NK-92 treated with Interleukin-12 subunit alpha and Interleukin-12 subunit beta, amount 100 ng/mL, for 24 hours (cell line): ENCODE data around the gene CEP44.
"Not testable (repeated sequence)": the region's sequence is repeated elsewhere in the genome, so short reads cannot be mapped to it uniquely, and the experiment has no call there.

Source experiments
- DNase-seq: peaks from one replicate; lab custom pipeline; 2025; lab: John Stamatoyannopoulos, UW

CEP44 gene

DNA sequence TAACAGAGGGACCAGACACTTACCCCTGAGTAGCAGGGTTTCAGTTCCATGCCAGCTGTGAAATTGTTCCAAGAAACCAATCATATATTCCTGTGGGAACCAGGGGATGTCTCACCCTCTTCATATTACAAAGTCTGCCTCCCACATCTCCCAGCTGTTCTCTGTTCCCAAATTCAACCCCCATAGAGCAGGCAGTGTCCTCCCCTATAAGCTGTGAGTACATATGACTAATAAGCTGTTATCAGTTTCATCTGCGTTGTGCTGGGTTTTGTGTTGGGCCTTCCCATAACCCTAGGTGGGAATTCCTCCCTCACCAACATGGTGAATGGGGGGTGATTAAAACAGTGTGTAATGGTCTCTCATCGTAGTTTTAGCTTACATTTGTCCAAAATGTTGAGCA, 41.0 kb downstream of the CEP44 start:
- no peak for DNase-seq

DNA sequence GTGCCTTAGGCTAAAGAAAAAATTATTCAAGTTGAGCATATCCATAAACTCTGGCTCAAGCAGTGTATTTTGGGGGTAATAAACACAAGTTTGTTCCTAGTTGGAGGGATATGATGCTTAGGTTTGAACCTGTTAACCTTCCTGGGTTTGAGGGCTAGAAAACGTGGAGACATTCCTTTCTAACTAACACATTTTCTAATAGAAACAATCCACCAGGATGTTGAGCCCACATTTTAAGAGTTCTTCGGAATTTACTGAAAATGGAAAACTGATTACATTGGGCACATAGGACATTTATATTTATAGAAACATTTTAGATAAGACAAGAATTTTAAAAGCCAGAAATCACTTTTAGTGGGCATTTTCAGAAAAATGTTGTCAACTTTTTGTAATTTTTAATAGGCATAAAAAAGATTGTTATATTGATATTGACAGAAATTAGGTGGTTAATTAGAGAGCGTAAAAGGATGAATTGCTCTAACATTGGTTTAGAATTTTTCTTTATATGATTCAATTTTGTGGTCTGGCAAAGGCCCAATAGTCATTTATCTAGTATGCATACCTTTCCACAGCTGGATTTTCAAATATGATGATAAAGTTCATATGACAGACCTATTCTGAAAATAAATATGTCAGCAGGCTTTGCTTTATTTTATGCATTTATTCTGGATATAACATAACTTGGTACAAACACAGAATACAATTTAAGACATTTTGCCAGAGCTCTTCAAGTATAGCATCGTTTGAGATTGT, 49.2 kb downstream of the CEP44 start:
- DNase-seq: no peak

DNA sequence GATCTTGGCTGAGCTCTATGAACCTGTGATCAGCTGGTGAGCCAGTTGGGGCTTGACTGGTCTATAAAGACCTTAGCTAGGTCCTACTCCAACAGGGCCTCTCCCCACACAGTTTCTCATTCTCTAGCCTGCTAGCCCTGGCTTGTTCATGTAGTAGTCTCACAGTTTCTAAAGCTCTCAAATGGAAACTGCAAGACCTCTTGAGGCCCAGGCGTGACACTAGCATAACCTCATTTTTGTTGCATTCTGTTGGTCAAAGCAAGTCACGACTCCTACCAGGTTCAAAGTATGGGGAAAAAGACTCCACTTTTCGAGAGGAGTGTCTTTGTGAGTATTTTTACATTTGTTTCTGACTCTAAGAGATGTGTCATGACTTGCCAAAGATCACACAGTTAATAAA, 50.9 kb downstream of the CEP44 start:
- no peak for DNase-seq

DNA sequence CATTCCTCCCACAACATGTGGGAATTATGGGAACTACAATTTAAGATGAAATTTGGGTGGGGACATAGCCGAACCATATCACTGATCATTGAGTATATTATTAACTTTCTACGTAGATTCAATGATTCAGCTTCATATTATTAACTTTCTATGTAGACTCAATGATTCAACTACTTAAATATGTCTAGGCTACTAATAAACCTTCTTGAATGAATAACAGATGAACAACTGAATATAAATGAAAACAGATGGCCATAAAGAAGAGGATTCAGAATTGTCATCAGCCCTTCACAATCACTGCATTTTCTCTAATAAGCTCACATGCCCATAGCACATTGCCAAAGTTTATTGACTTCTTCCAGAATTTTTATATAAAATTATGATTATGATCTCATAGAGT, 57.0 kb downstream of the CEP44 start:
- DNase-seq: no peak

DNA sequence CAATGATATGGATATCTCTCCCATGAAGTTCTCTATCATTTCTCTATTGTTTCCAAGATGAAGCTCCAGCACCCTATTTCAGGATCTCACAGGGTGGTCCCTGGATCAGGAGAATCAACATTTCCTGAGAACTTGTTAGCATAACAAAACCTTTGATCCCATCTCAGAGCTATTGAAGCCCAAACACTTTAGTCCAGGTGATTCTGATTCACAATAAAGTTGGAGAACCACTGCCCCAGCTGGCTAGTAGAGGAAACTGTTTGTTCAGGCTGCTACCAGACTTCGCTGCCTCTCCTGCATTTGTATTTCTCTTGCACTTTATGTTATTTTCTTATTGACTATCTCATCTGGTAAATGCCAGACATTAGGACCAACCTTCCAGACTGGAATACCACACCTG, 65.4 kb downstream of the CEP44 start:
- DNase-seq: no peak

DNA sequence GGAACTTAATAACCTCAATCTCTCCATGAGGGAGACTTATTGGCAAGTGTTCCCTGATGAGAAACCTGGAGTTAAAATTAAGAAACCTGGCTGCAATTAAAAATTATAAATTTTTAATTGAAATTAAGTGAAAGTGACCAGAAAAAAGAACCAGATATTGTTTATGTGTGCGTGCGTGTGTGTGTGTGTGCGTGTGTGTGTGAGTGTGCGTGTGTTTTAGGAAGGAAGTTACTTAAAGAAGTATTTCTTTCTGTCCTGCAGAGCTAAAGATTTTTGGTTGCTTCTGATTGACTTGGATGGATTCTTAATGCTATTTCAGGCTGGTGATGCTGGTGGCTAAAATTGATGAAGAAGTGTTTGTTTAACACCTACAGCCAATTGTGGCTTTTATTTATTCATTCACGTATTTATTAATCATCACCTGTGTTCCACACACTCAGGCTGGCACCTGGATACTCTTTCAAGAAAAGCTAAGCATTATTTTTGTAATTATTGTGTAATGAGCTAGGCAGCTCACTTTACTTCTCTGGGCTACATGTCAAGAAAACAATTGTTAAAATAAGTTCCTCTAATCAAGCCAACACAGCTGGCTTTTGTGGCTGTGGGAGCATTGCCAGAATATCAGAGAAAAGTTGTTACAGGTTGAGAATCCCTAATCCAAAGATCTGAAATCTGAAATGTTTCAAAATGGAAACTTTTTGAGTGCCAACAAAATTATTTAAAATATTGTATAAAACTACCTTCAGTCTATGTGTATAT, 68.5 kb downstream of the CEP44 start:
- no peak for DNase-seq

DNA sequence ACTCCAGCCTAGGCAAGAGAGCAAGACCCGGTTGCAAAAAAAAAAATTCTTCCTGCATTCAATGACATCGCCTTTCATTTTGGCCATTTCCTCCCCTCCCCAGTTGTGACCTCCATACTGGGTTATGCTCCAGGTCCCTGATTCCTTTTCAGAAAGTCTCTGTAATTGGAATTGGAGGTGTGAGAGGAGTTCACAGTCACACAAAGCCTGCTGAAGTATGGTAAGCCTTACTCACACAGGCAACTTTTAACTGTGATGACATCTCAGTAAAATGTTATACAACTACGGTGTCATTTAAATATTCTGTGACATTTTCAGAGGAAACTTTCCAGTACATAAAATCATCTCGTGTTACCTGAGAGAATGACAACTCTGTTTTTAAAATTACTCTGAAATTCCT, 73.6 kb downstream of the CEP44 start:
- DNase-seq: no peak

DNA sequence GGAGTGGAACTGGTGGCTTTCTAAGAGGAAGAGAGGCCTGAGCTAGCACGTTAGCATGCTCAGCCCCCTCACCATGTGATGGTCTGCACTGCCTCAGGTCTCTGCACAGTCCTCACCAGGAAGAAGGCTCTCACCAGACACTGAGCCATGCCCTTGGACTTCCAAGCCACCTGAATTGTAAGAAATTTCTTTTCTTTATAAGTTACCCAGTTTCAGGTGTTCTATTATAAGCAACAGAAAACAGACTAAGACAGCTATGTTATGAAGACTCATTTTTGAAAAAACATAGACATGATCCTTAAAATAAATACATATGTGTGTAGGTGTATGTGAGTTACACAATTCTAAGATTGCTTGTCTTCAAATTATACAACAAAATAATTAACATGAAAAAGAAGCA, 74.7 kb downstream of the CEP44 start:
- DNase-seq: no peak

DNA sequence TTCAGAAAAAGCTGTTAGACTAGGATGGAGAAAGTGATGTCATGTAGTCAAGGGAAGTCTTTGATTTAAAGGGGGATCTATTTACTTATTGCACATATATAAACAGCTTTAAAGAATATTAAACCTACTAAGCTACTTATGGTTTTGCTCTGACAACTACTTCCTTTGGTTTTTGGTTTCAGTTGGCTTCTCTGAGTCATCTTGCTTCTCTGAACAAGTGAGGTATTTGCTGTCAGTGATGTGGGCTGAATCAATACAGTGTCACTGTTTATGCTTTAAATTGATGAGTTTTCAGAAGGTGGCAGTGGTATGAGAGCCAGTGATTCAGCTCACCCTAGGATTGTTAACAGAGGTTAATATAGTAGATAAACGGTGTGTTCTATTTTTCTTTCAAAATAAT, 75.1 kb downstream of the CEP44 start:
- DNase-seq: no peak

DNA sequence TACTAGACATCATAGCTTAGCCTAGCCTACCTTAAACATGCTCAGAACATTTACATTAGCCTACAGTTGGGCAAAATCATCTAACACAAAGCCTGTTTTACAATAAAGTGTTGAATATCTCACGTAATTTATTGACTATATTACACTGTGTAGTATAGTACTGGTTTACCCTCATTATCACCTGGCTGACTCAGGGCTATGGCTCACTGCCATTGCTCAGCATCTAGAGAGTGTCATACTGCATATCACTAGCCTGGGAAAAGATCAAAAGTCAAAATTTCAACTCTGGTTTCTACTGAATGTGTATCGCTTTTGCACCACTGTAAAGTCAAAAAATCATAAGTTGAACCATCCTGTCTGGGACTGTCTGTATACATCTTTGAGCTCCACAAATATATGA, 78.6 kb downstream of the CEP44 start:
- no peak for DNase-seq

DNA sequence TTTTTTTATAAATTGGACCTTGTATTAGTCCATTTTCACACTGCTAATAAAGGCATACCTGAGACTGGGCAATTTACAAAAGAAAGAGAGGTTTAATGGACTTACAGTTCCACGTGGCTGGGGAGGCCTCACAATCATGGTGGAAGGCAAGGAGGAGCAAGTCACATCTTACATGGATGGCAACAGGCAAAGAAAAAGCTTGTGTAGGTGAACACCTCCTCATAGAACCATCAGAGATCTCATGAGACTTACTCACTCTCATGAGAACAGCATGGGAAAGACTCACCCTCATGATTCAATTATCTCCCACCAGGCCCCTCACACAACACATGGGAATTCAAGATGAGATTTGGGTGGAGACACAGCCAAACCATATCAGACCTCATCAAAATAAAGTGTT, 80.1 kb downstream of the CEP44 start:
- DNase-seq: not testable (repeated sequence)

DNA sequence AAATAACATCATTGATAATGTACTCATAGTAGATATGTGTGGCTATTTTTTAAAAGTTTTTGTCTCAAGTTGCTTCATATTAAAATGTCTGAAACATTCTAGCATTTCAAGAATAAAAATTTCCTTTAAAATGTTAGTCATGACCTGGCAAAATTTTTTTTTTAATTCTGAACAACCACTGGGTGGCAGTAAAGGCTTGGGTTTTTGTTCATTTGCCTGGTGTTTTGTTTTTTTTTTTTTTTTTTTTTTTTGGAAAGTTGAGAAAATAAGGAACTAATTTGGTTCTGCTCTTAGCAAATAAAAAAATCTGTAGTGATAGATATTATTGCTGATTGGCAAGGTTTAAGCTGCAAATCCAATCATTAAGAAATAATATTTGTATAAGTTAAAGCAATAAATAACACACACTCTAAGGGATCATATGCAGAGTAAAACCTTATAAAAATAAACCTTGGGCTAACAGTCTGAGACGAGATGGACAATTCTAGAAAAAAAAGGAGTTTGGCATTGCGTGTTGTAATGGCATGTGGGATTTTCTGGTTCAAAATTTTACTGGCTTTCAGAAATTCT, 81.4 kb downstream of the CEP44 start:
- no peak for DNase-seq

DNA sequence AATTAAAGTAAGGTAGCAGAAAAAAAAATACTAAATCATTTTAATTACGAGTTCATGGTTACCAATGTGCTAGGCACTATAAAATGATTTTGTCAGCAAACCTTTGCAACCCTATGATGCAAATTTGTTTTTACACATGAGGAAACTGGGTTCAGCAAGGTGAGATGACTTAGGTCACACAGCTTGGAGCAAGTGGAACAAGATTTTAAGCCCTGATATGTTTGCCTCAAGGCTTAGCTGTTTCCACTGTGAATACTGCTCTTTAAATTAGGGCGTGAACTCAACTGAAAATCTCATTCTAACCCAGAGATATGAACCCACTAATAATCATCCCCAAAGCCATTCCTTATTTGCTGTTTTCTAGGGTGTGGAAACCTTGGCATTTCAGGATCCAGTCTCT, 86.3 kb downstream of the CEP44 start:
- DNase-seq: no peak

DNA sequence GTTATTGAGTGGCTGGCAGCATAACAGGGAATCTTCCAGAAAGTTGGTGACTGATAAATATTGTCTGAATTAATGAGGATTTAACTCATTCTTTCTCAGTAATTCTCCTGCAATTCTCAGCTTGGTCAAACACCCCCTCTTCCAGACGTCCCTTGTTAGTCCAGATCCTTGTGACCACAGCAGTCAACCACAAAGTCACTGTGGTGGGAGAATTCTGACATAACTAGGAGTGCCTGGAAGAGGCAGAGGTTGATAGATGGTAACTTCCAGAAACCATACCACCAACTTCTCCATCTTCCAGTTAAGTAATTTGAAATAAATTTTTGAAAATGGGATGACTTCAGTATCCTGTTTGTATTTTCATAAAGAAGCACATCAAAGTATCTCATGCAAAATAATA, 90.1 kb downstream of the CEP44 start:
- DNase-seq: no peak

DNA sequence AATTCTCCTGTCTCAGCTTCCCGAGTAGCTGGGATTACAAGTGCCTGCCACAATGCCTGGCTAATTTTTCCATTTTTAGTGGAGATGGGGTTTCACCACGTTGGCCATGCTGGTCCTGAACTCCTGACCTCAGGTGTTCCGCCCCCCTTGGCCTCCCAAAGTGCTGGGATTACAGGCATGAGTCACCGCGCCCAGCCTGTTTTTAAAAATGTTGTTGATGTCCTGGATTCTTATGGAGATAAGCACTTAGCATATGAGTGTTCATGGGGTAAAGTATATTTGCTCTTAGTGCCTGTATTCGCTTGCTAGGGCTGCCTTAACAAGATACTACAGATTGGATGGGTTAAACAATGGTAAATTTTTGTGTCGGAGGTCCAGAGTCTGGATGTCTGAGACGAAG, 91.7 kb downstream of the CEP44 start:
- DNase-seq: no peak

DNA sequence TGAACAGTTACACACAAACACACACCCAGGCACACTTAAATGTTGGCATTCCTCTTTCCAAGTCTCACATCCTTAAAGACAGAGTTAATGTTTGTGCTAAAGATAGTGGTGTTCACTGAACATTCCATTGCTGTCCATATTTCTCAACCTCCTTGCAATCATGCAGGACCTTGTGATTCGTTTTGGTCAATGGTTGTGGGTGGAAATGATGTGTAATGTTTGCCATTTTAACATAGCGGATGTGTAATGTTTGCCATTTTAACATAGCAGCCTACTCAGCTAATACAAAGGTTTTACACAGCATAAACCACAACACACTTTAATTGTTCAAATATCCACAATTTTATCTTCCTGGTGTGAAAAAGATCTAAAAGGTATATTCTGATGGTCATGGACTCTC, 93.9 kb downstream of the CEP44 start:
- DNase-seq: no peak

DNA sequence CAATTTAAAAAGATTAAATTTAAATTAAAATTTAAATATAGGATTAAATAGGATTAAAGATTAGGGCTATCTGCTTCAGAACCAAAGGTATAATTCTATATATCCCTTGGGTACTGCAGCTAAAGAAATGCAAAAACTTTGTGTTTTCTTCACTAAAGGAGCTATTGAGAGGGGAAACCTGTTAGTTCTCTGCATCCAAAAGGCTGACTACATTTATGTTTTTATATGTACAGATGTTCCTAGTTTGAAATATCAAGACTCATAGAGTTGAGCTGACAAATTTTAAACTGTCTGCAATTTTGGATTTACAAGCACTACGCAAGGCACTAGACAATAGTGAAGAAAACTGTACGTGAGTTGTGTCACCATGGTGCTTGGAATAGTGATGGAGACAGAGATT, 95.2 kb downstream of the CEP44 start:
- no peak for DNase-seq

DNA sequence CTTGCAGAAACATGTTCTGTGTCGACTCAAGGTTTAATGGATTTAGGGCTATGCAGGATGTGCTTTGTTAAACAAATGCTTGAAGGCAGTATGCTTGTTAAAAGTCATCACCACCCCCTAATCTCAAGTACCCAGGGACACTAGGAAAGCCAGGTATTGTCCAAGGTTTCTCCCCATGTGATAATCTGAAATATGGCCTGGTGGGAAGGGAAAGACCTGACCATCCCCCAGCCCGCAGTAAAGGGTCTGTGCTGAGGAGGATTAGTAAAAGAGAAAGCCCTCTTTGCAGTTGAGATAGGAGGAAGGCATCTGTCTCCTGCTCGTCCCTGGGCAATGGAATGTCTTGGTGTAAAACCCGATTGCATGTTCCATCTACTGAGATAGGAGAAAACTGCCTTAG, 96.5 kb downstream of the CEP44 start:
- DNase-seq: not testable (repeated sequence)

DNA sequence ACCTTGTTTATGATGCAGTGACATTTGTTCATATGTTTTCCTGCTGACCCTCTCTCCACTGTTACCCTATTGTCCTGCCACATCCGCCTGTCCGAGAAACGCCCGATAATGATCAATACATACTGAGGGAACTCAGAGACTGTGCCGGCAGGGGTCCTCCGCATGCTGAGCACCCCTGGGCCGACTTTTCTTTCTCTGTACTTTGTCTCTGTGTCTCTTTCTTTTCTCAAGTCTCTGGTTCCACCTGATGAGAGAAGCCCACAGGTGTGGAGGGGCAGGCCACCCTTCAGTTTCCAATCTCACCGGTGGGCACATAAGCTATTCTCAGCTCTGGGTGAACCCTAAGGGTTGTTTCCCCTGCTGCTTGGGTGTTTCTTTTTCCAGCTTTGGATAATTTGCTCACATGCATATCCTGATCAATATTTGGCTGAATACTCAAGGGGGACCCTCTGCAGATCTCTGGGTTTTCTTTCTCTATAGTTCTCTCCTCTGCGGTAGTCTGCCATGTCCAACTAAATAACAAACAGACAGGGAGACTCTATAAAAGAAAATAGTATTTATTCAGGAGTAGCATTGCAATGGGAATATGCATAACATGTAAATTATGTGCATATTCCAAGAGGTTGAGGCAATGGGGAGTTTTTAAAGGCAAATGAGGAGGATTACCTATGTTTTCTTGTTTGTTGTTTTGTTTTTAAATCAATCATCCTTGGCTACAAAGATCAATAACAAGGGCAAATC, 97.2 kb downstream of the CEP44 start:
- no peak for DNase-seq

DNA sequence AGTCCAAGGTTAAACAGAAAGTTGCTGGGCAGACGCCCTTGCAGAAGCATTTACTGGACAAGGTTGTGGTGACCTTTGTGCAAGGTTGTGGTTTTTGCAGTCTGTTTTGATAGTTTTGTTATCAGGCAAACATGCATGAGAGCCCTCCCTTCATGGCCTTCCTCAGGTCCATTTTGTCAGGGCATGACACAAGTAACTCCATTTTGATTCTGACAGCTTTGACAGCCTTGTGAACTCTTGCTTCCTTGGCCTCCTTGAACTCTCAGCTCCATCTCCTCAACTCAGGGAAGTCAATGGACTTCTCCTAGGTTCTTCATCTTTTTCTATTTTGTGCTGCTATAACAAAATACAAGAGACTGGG, 97.7 kb downstream of the CEP44 start:
- no peak for DNase-seq
